HG03108 (cell line): Measurements from ENCODE around the gene UBASH3B.

ENCODE experiments used
- ATAC-seq: cut with Tn5 transposase; IDR thresholded peaks from one replicate; pipeline ENCODE4 v1.9.1; 2021; ENCODE audit warnings: moderate library complexity; ENCODE audit not compliant: unreplicated experiment

UBASH3B gene

DNA sequence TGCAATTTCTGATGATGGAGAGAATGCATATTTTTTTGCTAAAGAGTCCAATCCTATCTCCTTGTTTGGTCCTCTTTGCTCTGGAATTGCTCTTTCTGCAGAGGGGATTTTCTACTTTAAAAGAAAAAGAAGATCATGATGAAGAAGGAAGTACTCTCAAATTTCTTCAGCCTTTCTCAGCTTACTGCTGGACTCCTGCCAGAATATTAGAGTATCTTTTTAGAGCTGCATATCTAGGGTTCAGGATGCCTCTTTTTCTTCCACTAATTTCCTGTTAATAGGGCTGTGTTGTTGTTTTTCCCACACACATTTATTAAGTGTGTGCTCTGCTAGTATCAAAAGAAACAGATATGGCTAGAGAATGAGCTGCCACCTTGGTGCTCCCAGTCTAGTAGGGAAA, 18.2 kb downstream of the UBASH3B start:
- ATAC-seq = no peak

DNA sequence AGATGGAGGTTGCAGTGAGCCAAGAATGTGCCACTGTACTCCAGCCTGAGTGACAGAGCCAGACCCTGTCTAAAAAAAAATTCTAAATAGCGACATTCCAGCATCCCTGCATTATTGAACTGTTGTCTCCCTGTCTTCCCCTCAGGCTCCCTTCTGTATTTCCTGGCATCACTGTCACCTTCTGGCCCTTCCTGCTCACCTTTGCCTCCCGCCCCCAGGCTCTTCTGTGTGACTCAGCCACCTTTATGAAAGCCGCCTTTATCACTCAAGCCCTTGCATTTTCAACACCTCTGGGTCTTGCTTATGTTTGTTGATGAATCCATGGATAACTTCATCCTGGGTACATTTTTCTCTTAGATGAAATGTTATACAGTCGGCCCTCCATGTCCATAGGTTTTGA, 21.1 kb downstream of the UBASH3B start:
- ATAC-seq = no peak

DNA sequence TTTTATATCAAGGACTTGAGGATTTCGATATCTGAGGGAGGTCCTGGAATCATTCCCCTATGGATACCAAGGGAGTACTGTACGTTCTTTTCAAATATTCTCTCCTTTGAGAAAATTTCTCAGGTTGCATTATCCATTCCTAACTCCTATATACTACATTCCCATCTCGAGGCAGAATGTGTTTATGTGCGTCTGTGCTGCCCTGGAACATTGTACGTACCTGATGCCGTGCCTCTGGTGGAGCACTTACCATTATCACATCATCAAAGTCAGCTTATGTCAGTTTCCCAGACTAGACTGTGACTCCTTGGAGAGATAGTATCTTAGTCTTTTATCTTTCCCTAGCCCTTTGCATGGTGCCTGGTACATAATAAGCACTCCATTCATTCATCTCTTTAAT, 21.7 kb downstream of the UBASH3B start:
- no peak for ATAC-seq

DNA sequence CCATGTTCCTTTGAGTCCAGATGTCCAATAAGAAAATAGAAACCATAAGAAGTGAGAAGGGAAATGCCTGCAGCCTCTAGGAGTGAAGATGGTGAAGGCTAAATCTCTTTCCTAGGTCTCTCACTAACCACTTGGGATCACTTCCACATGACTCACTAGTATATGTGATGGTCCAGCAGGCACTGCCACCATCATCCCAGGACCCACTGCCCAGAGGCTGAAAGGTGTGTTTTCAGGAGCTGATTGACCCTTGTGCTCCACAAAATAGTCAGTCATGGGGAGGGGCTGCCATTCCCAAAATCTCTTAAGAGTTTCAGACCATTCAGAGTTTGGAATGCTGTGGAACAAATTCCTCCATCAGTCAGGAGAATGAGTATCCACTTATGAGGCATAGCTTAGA, 22.9 kb downstream of the UBASH3B start:
- no peak for ATAC-seq

DNA sequence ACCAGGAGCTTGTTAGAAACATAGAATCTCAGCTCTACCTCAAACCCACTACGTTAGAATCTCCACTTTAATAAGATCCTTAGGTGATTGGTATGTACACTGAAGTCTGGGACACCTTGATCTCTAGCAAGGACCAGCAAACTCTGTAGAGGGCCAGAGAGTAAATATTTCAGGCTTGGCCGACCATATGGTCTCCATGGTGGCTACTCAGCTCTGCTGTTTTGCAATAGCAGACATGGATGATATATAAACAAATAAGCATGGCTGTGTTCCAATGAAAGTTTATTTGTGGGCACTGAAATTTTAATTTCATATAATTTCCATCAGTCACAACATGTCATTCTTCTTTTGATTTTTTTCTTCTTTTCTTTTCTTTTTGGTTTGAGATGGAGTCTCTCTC, 23.9 kb downstream of the UBASH3B start:
- ATAC-seq = no peak

DNA sequence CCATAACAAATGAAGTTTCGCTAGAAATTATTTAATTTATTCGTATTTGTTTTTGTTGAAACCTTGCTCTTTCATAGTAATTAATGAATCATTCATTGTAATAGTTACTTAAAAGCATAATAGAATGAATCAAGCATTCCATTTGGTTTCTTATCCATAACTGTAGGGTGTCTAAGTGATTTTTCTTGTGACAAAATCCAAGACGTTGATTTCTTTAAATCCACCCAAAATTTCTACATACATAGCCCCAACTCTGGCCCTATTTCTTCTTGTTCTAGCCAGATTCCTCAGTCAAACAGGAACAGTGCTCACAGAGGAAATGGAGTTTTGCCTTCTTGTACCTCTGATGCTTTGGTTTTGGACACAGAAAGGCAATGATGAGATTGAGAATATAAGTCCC, 25.5 kb downstream of the UBASH3B start:
- ATAC-seq = no peak

DNA sequence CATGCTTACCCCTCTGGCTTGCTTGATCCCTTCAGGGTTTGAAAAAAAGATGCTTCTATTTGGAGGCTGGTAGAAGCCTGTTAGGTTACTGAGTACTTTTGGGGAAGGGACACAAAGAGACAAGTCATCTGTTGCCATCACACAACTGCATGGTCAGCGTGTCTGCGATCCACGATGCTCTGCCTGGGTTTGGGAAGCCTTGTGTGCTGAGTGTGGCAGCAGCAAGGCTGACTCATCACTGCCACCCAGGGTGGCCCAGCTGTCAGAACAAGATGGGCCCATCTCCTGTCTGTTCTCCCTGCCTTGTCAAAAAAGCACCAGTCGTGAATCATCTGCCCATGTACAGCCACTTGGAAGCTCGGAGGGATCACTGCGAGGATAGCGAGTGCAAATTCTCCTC, 26.2 kb downstream of the UBASH3B start:
- ATAC-seq = no peak

DNA sequence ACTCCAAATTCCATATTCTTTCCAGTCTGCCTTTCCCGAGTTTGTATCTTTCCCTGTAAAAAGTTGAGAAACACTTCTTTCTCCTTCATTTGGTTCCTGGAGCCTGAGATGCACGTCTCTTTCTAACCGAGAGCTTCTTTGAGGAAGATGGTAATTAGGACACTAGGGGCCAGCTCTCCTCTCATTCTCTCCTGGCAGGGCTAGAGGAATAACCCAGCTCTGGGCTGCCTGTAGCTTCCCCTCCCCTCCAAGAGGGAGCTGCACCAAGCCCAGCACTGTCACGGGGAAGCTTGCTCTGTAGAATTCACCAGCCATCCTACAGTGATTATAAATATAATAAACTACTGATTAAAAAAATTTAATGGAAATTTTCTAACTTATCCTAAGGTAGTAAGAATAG, 26.9 kb downstream of the UBASH3B start:
- ATAC-seq = no peak

DNA sequence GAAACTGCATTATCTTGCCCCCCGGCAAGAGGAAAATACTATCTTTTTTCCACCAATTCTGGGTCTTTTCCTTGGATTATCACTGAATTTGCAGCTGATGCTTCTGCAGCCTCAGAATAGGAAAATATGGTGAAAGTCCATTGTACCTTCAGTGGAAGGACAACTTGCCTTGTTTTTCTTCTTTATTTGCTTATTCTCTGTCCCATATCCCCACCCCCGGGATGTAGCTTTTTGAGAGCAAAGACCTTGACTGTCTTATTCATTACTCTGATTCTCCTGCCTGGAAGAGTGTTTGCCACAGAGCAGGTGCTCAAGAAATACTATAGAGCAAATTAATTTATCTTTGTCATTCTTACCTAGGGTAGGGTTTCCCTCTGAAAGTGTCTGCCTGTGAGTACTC, 29.5 kb downstream of the UBASH3B start:
- ATAC-seq = no peak

DNA sequence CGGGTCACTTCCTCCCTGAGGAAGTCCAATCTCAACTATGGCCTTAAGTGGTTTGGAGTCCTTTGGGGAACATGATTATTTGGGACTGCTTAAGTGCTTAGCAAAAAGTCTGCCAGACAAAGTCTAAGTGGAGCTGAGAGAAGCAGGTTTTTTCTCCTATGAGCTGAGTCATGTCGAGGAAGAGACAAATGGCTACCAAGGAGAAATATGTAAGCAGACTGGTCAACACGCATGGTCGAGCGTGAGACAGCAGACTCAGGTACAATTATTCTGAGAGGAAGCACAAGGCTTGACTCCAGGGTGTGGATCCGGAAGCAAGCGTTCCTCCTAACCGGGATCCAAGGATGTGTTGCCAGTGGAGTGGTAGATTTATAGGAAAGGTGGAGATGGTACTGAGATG, 30.6 kb downstream of the UBASH3B start:
- ATAC-seq = no peak

DNA sequence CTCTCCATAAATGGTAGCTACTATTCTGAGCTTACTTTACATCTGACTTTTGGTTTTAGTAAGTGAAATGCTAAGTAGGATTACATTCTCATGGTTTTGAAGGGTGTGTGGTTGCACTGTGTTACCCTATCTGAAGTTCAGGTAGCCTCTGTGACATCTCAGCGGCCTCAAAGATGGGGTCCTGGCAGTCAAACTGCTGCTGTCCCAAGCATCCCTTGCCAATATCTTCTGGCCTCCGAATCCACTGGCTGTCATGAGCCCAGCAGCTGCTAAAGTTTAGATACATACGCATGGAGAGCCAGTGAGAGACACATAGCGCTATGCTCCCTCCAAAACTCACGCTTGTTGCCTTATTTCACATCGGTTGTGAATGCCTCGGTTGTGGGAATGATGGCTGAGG, 34.9 kb downstream of the UBASH3B start:
- no peak for ATAC-seq

DNA sequence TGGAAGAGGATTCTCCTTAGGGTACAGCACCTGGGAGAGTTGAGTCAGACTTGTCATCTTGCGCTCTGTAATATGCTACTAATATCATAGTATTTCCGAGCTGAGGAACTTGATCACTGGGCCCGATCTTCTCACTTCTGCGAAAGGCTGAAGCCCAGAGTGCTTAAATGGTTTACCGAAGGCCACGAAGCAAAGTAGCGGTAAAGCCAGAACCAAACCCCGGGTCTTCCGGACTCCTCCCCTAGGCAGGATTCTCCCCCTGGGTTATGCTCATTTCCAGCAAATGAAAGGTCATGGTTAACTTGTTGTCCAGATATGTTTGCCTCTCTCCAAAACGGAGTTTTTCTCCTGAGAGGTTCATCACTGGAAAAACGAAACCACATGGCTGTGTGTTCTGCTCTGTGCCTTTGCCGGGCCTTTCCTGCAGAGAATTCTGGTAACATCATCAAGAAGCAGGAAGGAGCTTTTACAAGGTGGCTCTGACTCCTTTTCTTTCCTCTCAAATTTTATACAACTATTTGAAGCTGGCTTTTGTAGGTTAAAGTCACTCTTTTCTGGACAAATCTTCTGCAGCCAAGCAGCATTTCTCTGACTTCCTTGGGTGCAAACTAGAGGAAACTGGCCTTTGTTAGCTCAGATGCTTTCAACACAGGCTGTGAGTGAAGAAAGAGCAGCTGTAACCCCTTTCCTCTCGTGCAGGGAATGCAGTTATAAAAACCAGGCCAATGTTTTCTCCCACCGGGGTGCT, 35.5 kb downstream of the UBASH3B start:
- ATAC-seq = no peak

DNA sequence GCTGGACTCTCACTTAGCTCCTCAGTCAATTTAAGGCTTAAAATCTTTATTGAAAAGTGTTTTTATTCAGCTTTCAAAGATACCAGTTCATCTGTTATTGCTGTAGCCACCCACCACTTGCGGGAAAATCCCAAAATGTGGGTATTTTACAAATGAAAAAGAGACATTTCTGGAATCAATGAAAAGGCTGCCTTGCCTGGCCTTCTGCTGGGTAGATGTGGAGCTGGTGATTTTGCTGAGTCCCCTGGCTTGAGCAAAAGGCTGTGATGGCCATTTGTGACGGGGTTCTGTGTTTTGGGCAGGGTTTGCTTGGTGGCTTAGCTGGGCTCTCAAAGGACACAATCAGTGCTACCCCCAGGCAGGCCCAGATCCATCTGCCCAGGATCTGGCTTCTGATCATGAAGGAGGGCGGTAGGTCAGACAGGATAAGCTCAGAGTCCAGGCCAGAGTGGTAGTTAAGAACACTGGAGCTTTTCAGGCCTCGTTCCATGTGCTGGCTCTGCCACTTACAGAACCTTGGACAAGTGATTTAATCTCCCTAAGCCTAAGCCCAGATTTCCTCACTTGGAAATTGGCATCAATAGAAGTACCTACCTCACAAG, 36.1 kb downstream of the UBASH3B start:
- no peak for ATAC-seq

DNA sequence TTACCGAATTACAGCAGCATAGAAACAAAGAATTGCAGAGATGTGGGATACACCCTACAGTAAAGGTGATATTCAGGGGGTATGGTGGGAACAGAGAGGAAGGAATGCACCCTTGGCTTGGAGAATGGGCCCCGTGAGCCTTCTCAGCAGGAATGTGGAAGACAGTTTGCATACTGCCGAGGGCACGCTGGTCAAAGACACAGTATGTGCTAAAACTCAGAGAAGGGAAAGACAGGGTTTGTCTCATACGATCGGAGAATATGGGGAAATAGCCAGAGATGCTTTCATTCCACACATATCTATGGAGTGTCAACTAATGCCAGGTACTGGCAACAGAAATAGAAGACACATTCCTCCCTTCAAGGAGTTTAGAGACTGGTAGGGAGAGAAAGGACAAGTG, 36.9 kb downstream of the UBASH3B start:
- no peak for ATAC-seq

DNA sequence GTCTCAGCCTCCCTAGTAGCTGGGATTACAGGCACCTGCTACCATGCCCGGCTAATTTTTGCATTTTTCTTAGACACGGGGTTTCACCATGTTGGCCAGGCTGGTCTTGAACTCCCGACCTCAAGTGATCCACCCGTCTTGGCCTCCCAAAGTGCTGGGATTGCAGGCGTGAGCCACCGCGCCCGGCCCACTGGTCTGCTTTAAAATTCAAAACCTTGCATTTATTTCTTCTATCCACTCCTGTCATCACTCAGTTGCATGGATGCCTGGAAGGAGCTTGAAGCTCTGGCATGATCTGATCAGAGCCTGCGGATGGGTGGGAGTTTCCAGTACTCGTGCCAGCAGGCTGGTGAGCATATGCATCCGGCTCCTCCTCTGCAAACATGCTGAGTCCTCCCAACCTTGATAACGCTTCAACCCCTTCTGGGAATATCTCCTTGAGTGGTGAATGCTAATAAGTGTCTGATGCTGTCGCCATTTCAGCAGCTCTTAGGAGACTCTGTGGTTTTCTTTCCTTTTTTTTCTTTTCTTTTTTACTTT, 39.6 kb downstream of the UBASH3B start:
- ATAC-seq = no peak

DNA sequence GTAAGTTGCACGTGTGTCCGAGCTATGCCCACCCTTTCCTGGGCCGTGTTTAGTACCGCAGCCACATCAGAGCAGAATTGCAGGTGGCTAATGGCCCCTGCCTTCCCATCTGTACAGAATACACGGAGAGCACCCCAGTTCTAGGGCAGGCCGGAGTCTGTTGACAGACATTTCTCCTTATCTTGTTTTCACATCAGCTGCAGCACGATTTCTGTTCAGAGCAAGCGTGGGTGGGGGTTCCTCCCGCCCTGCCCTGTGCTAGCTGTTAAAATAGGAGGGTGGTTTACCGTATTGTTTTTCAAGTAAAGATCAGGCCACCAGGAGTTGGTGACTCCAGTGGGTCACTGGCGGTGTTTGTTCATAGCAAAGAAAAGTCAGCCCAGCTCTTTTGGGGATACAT, 41.1 kb downstream of the UBASH3B start:
- ATAC-seq = peak; percentile 37

DNA sequence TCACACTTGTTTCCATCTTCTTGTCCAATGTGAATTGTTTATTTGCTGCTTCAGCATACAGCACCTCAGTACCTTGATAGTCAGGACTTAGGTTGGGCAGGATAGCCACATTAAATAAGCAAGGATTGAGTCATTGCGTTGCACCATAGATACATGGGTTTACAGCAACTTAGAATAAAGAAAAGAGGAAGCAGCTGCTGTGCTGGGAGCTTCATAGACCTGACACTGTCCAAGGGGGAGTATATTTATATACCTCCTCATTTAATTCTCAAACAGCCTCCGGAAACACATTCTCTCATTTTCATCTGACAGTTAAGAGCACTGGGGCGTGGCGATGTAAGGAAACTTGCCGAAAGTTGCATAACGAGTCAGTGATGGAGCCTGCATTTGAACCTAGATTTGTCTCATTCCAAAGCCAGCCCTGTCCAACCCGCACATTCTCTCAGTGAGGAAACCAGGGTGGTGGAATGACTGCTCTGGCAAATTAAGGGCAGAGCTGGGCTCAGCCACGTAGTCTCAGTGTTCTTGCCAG, 42.2 kb downstream of the UBASH3B start:
- peak; percentile 79 for ATAC-seq

DNA sequence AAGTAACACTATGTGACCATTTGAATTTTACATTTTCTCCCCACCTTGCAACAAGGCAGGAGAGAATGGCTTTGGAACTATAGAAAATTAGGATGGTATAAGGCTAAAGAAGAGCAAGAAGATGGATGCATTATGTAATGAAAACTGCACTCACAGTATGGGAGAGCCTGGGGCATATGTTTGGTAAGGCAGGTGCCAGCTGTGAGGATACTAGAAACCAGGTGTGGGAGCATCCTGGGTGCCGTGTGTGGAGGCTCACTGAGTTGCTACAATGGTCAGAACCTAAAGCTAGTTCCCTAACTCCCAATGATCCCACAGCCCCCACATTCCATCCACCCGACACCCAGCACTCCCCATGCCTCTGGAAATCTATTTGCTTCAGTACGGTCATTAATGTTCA, 42.9 kb downstream of the UBASH3B start:
- no peak for ATAC-seq

DNA sequence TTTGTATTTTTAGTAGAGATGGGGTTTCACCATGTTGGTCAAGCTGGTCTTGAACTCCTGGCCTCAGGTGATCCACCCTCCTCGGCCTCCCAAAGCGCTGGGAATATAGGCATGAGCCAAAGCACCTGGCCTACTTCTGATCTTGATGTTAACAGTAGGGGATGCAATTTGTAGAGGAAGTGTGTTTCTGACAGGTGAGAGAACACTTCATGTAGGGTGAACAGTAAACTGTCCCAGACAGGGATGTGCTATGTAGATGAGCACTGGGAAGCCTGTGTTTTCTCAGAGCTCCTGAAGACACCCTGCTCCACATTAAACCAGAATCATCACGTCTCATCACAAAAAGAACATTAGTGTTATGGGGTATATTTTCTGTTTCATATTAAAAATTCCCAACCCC, 45.1 kb downstream of the UBASH3B start:
- no peak for ATAC-seq

DNA sequence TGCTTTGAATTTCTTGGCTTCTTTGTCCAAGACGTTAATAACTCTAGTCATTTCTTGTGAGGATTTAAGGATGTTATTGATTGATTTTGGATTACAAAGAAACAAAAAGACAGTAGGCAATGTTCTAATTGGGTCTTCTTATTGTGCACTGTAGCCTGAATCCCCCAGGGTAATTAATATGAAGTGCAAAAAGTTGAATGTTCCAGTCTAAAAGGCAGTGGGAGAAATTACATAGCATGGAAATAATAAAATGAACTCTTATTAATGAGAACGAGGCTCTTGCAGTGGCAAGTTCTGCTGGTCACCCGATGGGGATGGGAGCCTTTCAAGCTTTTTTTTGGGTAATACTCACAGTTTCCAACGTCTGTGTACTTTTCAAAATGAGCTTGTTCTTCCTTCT, 45.6 kb downstream of the UBASH3B start:
- no peak for ATAC-seq

DNA sequence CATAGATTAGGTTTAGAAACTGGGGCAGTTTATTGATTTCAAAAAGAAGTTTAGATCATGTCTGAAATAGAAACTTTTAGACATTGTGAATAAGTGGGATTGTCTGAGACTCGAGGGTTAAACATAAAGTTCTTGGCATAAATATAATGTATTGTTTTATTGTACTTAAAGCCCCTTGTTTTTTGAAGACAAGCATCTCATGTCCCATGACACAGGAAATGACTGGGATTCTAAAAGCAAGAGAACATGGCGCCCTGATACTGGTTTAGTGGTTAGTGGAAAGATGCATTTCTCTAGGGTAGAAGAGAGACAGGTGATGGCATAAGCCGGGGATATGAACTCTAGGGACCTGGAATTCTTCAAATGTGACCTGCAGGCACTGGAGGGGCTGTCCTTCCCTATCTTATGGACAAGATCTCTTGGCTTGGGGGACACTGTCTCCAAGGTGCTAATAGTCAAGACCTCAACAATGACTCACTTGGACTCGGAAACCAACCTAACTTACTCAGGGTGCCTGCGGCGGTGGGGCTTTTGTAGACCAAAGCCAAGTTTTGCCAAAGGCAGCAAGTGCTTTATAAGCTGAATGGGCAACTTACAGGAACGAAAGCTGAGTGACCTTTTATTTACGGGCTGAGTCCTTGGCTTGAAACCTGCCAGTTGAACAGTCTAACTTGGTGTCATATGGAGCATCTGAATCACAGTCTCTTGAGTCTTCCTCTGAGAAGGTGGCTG, 48.2 kb downstream of the UBASH3B start:
- no peak for ATAC-seq

DNA sequence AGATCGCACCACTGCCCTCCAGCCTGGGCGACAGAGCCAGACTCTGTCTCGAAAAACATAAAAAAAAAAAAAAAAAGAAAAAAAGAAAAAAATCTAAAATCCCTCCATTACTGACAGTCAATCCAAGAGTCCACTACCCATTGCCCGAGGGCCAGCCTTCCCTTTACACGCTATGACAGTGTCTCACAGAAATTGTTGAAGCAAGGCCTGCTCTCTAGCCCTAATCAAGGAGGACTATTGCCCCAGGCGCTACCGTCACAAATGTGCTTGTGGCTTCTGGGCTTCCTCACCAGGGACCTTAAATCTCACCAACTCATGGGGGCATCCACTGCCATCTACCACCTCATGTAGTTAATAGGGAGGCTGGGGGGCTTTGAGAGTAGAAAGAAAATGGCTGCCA, 49.9 kb downstream of the UBASH3B start:
- ATAC-seq = no peak
